ENCODE results near the gene LIPT2. TPM values are rescaled to one million over a fixed set of nuclear protein-coding genes. Genes with fewer than 3 reads are reported as not detected.
"Not testable (repeated sequence)": the region's sequence is repeated elsewhere in the genome, so short reads cannot be mapped to it uniquely, and the experiment has no call there.

The LIPT2 gene
- total RNA-seq, result 1 to 10 TPM in 3 of 4 donors, under 1 TPM in 1; 0.45 to 3.4 (median 3.1) TPM

- H3K27ac ChIP-seq, result peak within 1 kb of the TSS; percentile 94 to 100 (median 100)
- H3K9me3 ChIP-seq, result no peaks in the 10 kb centered on the region
- H3K4me1 ChIP-seq, result peaks cover 0 to 17% (median 3%) of the 10 kb centered on the region in 3 donors
- 0% methylated on average over 5 to 6 of the region's 94 CpGs for whole genome bisulfite sequencing, 2 donors (ENCODE audit: low coverage in 1 of 2)
- peaks cover 0 to 5% of the 10 kb centered on the region in 2 donors for H3K36me3 ChIP-seq
- TF ChIP-seq EP300 (IDR thresholded peaks at IDR 0.05), result no peak
- peak; percentile 57 for TF ChIP-seq POLR2AphosphoS5 (IDR thresholded peaks at IDR 0.05)
- TF ChIP-seq CTCF (IDR thresholded peaks at IDR 0.05), result peak in 2 of 4 experiments; percentile 5 to 19
- peak; percentile 89 for TF ChIP-seq POLR2A (IDR thresholded peaks at IDR 0.05)
- ATAC-seq, result peak; percentile 98
- H3K27me3 ChIP-seq, result no peaks in the 10 kb centered on the region
- peak within 1 kb of the TSS; percentile 78 to 99 for H3K4me3 ChIP-seq
These were observed at the start of gene LIPT2 for GRCh38 chr11:74492974-74493790. Gene LIPT2, minus strand, starts transcription at chr11:74493724. Its CDS starts 21 bp downstream, at chr11:74493703.

DNA sequence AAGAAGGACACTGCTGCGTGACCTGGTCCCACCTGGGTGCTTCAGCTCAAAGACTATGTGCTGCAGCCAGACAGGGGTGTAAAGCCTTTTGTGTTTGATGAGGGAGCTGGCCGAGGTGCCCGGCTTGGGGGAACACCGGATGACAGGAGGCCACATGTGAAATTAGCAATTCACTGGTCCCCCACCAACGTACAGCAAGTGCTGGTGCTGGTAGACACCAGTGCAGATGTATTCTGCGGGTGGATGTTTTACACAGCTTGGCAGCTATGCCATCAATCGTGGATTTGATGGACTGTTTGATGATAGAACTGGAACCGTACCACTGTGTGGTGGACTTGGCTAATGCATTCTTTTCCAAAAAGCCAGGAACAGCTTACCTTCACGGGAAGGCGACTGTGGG, 47.9 kb upstream of the LIPT2 start:
- WGBS, 2 donors (ENCODE audit: low coverage in 1 of 2), result 87% methylated on average over 4 to 8 of the region's 10 CpGs
- TF ChIP-seq EP300 (IDR thresholded peaks at IDR 0.05) (no peak), POLR2A (IDR thresholded peaks at IDR 0.05) (no peak), POLR2AphosphoS5 (IDR thresholded peaks at IDR 0.05) (no peak), CTCF (IDR thresholded peaks at IDR 0.05) (no peak)
- Histone ChIP-seq H3K27ac (no peak overlapping the region), H3K4me3 (no peak overlapping the region), H3K4me1 (no peaks in the 10 kb centered on the region), H3K9me3 (peaks cover 0 to 13% (median 0%) of the 10 kb centered on the region in 3 donors), H3K27me3 (no peaks in the 10 kb centered on the region), H3K36me3 (no peaks in the 10 kb centered on the region)
- ATAC-seq, result no peak

DNA sequence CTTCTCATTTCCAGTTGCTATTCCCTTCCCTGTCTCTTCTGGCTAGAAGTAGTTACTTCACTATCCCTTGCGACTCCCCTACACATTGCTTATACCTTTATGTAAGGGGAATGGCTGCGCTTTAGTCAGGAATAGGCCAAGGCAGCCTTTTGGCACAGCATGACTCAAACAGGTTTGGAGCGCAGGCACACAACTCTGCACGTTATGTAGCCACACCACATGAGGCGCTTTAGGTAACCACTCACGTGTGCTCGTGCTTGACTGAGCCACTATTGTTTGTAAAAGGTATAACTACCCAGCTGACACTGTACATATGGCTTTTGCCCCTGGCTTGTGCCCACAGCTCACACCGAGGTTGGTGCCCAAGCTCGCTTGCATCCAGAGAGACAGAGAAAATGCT, 46.7 kb upstream of the LIPT2 start:
- WGBS, 2 donors (ENCODE audit: low coverage in 1 of 2), result 89% methylated on average over 7 of the region's 9 CpGs; no CpG with 5 or more reads in 1 of the 2 donors

DNA sequence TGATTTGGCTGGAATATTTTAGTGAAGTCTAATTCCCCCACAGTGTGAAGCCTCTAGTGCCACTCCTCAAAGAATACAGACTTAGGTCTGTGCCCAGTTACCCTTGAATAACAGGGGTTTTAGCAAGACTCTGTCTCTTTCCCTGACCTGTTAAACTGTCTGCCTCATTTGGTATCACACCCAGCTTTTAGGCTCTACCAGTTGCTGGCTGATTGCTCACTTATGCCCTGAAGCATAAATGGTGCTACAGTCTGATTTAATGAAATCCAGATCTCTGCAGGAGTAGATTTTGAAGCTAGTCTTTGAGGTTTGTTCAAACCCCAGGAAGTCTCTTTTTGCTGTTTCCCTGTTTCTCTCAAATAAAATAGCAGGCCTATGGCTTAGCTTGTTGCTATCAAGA, 45.2 kb upstream of the LIPT2 start:
- Histone ChIP-seq H3K4me3 (no peak overlapping the region), H3K4me1 (no peaks in the 10 kb centered on the region), H3K36me3 (no peaks in the 10 kb centered on the region), H3K27me3 (no peaks in the 10 kb centered on the region), H3K9me3 (peaks cover 0 to 13% (median 0%) of the 10 kb centered on the region in 3 donors), H3K27ac (no peak overlapping the region)
- TF ChIP-seq POLR2AphosphoS5 (IDR thresholded peaks at IDR 0.05) (no peak), POLR2A (IDR thresholded peaks at IDR 0.05) (no peak)
- no peak for ATAC-seq

More for the DNA sequence above, 46.7 kb upstream of the LIPT2 start:
- no peak for ATAC-seq
- TF ChIP-seq CTCF (IDR thresholded peaks at IDR 0.05), result no peak
- TF ChIP-seq EP300 (IDR thresholded peaks at IDR 0.05), result no peak
- TF ChIP-seq POLR2A (IDR thresholded peaks at IDR 0.05), result no peak
- Histone ChIP-seq H3K36me3 (no peaks in the 10 kb centered on the region), H3K4me3 (no peak overlapping the region), H3K27me3 (no peaks in the 10 kb centered on the region), H3K9me3 (peaks cover 0 to 13% (median 0%) of the 10 kb centered on the region in 3 donors), H3K4me1 (no peaks in the 10 kb centered on the region), H3K27ac (no peak overlapping the region)

DNA sequence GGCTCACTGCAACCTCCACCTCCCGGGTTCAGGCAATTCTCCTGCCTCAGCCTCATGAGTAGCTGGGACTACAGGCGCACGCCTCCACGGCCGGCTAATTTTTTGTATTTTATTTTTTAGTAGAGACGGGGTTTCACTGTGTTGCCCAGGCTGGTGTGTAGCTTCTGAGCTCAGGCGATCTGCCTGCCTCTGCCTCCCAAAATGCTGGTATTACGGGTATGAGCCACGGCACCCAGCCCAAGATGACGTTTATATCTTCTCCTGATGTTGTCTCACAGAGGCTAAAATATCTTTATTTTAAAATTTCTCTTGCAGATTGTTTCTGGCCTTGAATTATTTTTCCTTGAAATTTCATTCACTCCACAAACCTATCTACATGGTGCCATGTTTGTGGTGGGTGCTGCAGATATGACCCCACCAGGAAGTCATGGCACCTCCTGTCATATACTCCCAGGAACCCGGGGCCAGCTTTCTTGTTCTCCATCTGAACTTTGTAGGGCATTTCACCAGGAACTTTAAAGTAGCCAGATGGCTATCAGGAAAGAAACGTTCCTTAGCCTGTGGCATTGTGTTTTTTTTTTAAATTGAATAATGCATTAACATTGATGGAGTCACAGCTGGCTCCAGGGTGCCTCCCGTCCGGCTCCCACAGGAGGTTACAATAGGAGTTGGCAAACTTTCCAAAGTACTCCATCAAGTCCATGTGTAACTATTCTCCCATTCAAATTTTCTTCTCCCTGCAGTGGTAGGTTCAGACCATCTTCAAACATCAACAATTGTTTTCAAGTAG, 42.0 kb upstream of the LIPT2 start:
- Histone ChIP-seq H3K9me3 (peaks cover 0 to 13% (median 0%) of the 10 kb centered on the region in 3 donors), H3K36me3 (no peaks in the 10 kb centered on the region), H3K27ac (no peak overlapping the region), H3K27me3 (no peaks in the 10 kb centered on the region), H3K4me3 (no peak overlapping the region), H3K4me1 (no peaks in the 10 kb centered on the region)
- no peak for ATAC-seq
- 76 to 88% methylated on average over 6 to 11 of the region's 14 CpGs for WGBS, 2 donors (ENCODE audit: low coverage in 1 of 2)
- no peak for TF ChIP-seq CTCF (IDR thresholded peaks at IDR 0.05)
- no peak for TF ChIP-seq POLR2A (IDR thresholded peaks at IDR 0.05)
- TF ChIP-seq POLR2AphosphoS5 (IDR thresholded peaks at IDR 0.05), result no peak
- no peak for TF ChIP-seq EP300 (IDR thresholded peaks at IDR 0.05)

GRCh38 chr11:74534946-74535275, 41.4 kb upstream of the LIPT2 start:
- not testable (repeated sequence) for H3K27ac ChIP-seq, H3K4me3 ChIP-seq, H3K4me1 ChIP-seq, ATAC-seq, H3K27me3 ChIP-seq, H3K36me3 ChIP-seq
- 90 to 92% methylated on average over 9 to 10 of the region's 10 CpGs for WGBS, 2 donors (ENCODE audit: low coverage in 1 of 2)
- H3K9me3 ChIP-seq, result peaks cover 0 to 13% (median 0%) of the 10 kb centered on the region in 3 donors
